GM19023 (cell line): Measurements from ENCODE around the gene MTSS2.

Source experiments
- ATAC-seq: cut with Tn5 transposase; IDR thresholded peaks from one replicate; pipeline ENCODE4 v1.9.1; 2021; ENCODE audit warnings: mild to moderate bottlenecking, moderate library complexity; ENCODE audit not compliant: unreplicated experiment

Gene MTSS2

GRCh38 chr16:70700101-70701020 lies 14.5 kb upstream of the MTSS2 start:
- no peak for ATAC-seq

DNA sequence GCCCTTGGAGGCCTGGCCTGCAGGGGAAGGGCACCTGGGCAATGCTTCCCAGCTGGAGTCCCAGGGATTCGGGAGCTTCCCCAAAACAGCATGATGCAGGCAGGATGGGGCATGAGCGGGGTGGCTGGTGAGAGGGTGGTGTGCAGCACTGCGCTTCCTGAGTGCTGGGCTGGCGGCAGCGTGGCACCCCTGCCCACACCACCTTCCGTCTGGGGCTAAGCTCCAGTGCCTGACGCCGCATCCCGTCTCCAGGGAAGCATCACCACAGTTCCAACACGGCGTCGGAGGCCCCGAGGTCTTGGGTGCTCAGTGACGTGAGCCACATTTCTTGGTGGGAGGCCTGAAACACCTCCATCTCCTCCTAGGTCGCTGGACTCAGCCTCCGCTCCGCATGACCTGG lies 13.8 kb upstream of the MTSS2 start:
- ATAC-seq = no peak

GRCh38 chr16:70698901-70699300 lies 13.0 kb upstream of the MTSS2 start:
- no peak for ATAC-seq

- ATAC-seq = no peak
Measured at GRCh38 chr16:70697594-70698170, 11.8 kb upstream of the MTSS2 start.

DNA sequence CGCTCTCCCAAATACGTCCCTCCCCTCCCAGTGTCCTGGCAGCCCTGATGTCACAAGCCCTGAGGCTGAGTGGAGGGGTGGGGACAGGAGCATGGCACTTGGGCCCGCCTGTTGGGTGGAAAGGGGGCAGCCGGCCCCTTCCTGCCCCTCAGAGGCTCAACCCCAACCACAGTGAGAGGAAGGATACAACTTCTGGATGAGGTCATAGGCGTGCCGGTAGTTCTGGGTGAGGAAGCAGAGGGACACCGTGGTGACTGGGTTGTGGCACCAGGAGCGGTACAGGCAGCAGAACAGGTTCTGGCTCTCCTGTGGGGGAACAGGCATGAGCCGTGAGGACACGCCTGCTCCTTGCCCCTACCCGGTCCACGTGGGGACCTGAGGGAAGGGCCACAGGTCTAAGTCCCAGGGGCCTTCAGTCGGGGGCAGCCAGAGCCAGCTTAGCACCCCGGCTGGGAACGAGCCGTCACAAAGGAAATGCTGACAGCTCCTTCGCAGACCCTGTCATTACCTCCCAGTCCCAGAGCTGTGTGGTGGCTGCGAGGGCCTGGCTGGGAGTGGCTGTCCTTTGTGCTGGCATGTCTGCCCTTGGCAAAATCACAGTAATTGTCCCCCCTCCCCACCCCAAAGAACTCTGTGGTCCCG lies 11.2 kb upstream of the MTSS2 start:
- ATAC-seq = no peak

GRCh38 chr16:70696355-70696754 lies 10.5 kb upstream of the MTSS2 start:
- no peak for ATAC-seq

DNA sequence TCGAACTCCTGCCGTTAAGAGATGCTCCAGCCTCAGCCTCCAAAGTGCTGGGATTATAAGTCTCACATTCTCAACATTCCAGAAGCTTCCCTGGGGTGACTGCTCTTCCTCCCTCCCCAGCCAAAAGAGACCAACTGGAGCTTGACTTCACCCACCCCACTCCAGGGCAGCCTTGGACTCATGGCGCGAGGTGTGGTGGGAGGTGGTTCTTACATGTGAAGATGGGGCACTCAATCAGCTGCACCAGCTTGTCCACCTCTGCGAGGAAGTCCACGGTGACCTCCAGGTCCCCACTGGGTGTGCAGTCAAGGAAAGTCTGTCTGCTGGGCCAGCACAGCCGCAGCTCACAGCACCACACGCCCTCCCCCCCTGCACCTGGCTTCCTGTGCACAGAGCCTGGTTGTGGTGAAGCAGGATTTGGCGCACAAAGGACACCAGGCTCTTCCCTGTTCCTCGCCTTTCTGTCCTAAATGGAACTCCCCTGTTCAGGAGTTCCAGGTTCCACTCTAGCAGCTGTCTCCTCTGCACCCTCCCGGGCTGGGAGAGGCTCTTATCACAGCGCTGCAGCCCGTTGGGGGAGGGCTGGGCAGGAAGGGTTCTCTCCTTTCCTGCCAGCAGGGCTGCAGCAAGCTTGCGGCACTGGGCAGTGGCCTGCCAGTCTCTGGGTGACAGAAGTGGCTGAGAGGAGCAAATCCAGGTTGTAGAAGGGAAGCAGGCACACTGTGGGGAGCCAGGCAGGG lies 9.6 kb upstream of the MTSS2 start:
- ATAC-seq = no peak

GRCh38 chr16:70694868-70695218 lies 9.0 kb upstream of the MTSS2 start:
- ATAC-seq = no peak

DNA sequence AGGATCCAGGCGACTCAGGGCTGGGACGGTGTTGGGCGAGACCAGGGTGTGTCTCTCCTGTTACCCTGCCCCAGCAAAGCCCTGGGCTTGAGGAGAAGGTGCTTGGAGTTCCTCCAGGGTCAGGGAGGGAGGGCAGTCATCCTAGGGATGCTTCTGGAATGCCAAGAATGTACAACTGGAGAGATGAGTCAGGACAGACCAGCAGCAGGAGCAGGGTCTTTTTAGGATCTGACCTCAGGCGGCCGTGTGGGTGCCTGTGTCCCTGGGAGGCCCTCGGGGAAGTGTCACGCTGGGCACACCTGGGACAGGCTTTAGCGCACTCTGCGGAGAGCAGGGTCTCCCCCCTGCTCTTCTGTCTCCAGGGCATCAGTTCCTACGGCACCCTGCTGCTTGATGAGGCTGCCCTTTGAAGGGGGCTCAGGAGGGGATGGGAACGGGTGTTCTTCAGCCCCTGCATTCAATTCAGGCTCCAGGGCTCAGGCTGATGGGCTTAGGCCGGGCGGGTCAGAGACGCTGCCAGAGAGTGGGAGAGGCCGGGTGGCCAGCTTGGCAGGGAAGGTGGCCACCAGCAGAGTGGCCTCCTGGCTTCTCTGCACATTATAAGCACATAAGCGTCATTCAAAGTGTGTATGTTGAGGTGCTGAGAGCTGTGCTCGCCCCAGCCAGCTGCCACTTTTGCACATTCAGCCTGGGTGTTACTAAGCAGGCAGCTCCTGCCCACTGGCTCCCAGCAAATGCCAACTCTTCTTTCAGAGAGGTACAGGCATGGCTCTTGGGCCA lies 8.4 kb upstream of the MTSS2 start:
- no peak for ATAC-seq

GRCh38 chr16:70692873-70693671 lies 7.2 kb upstream of the MTSS2 start:
- no peak for ATAC-seq

DNA sequence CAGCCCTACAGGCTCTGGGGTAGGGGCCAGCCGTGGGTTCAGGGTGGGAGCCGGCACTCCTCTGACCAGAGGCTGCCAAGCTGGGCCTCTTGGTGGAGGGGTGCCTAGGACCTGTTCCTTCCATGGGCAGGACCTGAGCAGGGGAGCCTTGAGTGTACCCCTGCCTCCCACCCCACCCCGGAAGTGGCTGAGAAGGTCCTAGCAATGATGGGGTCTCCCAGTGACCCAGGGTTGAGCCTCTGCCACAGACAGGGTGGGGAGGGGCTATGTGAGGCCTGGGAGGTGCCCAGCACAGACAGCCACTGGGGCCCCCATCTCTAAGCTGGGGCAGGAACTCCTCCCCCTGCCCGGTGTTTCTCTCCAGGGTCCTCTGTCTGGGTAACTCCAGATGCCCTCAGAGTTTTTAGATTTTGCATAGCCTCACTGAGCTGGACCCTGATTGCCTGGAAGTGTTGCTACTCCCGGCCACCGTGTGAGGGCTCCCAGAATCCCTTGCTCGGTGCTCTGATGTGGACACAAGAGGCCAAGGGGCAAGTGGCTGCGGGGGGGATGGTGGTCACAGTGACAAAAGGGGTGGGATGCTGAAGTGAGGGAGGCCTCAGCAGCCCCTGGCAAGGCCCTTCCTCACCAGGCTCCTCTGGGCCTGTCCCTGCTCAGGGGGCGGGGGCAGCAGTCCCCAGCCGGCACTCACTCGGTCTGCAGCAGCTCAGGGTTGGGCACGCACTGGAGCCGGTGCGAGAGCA lies 6.4 kb upstream of the MTSS2 start:
- no peak for ATAC-seq

- ATAC-seq = no peak
Measured at GRCh38 chr16:70691223-70692129, 5.6 kb upstream of the MTSS2 start.

DNA sequence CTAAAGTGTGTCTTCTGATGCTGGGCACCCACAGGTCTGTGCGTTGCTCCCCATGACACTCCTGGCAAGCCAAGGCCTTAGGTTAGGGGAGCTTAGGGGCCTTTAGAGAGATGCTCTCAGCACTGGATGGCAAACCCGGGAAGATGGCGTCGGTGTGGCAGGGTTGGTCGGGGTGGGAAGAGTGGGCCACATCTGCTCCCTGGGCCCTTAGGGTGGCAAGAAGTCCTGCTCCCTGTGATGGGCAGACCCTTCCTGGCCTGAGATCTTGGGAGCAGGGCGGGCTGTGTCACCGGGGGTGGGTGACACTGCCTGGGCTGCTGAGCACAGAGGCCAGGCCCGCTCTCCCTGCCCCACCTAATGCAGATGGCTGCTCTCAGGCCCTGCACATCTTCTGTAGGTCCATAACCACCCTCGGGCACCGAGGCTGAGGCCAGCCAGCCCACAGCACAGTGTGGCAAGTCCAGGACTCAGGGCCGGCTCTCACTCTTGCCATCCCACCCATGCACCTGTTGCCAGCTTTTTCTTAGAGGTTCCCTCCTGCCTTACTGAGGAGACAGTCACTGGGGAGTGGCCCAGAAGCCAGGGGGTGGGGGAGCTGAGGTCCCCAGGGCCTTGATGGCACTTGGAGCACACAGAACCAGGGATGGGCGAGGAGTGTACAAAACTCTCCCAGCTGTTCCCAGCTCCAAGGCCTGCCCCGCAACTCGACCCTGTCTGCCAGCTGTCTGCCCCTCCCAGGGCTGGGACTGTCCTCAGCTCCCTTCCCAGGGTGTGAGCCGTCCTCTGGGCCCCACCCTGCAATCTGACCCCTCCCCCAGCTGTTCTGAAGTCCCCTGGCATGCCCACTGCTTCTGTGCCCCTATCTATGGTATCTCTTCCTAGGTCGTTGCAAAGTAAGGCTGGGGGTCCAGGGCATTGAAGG lies 4.4 kb upstream of the MTSS2 start:
- ATAC-seq = no peak

DNA sequence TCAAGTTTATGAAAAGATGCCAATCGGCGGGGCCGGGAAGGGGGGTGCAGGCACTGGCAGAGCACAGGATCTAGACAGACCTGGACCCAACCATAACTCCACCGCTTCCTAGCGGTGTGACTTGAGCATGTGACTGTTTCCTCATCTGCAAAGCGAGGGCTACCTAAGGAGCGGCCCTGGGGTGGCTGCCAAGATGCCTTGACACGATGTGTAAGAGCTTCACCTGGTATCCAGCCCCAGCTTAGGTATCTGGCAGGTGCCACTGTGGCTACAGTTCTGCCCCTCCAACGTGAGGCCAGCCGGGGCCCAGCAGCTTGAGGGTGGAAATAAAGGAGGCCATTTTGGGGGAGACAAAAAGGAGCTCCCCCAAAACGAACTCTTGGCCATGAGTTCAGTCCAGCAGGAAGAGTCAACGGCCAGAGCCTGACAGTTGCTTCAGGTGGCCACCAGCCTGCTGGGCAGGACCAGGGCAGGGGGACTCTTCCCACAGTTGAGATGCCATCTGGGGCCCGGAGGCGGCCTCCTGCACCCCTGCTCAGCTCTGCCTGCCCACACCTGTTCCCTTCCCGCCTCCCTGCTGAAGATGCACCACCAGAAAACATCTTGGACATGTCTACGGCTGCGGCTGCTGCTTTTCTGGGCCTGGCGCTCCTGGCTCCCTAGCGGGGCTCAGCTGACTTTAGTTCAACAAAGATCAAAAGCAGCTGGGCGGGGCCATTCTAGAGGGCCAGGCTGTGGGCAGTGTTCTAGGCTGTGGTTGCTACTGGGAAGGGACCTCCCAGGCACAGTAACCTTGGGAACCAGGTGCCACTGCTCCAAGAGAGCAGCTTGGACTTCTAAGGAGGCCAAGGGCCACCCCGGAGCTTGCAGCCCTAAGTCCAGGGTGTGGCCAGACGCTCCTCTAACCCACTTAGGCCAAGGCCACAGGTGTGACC lies 3.4 kb upstream of the MTSS2 start:
- ATAC-seq = no peak

DNA sequence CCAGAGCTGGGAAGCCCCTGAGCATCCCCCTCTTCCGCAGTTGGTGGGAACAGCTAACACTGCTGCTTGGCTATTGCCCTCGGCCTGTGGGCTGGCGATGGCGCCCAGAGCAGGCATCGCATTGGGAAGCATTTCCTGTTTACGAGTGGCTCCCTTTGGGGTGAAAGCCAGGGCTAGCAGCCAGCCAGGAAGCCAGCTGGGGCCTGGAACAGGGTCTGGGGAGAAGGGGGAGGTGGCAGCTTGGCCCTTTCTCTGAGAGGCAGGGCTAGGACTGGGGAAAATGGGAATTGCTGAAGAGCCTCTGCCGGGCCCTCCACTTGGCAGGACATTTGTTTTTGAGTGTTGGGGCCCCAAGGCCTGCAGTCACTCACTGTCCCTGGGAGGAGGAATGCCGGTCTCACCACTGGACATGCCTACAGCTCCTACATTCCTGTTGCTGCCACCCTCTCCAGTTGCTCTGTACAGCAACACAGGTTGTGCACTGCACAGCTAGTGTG lies 2.4 kb upstream of the MTSS2 start:
- no peak for ATAC-seq
